Progenitor cell of endocrine pancreas (in vitro differentiated cells): ENCODE data around the gene CHAD. TPM values are rescaled to one million over a fixed set of nuclear protein-coding genes. Genes with fewer than 3 reads are reported as not detected.

ENCODE experiments used
- DNase-seq: peaks from one replicate; pipeline ENCODE4 v3.0.0; 2021; ENCODE audit warnings: low spot score; ENCODE audit not compliant: unreplicated experiment
- H3K27ac Mint-ChIP-seq: 2 replicates; pipeline ENCODE4 v1.8.0; 2021; ENCODE audit warnings: mild to moderate bottlenecking, moderate library complexity, mixed read lengths
- H3K27me3 Mint-ChIP-seq: 2 replicates; pipeline ENCODE4 v1.8.0; 2021; ENCODE audit warnings: mixed read lengths
- H3K36me3 Mint-ChIP-seq: 2 replicates; pipeline ENCODE4 v1.8.0; 2022; ENCODE audit warnings: mixed read lengths; ENCODE audit not compliant: insufficient read depth
- H3K4me1 Mint-ChIP-seq: 2 replicates; pipeline ENCODE4 v1.8.0; 2021; ENCODE audit warnings: low read depth, mixed read lengths
- H3K4me3 Mint-ChIP-seq: 2 replicates; pipeline ENCODE4 v1.8.0; 2021; ENCODE audit warnings: low read depth, mild to moderate bottlenecking, moderate library complexity, mixed read lengths
- H3K9me3 Mint-ChIP-seq: 2 replicates; pipeline ENCODE4 v1.8.0; 2021; ENCODE audit warnings: low read depth, mixed read lengths
- total RNA-seq: library from RNA; stranded (reverse); gene quantifications from 2 replicates; pipeline ENCODE4 v1.2.1, GENCODE V29; 2021
- TF ChIP-seq, protein P1 (sequence below): fragments of 200-600 bp; sonication (generic); IDR thresholded peaks from one replicate; pipeline ENCODE4 v1.5.0; 2021; ENCODE audit warnings: antibody characterized with exemption, mild to moderate bottlenecking; ENCODE audit not compliant: unreplicated experiment

Gene CHAD
- total RNA-seq, 1 donor from 2014 or later, result not detected

DNA sequence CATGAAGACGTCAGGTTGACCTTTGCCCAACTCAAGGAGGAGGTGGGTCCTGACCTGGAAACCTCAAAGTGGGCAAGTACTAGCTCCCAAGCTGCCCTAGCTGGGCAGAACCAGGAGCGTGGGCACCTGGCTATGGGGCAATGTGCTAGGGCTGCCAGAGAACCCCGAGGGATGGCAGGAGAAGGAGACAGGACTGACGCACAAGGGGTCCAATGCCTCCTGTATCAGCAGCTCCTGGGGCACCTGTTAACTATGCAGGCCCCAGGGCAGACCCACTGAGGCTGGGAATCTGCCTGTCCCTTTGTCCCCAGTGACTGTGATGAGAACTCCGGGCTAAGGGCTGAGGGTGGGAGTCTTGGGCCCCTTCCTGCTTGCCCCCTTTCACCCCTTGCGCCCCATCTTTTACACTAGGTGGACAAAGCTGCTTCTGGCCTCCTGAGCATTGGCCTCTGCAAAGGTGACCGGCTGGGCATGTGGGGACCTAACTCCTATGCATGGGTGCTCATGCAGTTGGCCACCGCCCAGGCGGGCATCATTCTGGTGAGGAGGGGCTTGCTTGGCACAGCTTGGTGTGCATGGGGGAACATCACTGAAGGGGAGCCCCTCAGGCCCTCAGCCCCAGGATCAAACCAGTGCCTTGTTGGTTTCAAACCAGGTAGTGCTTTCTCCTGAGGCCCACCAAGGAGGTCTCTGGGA, 7.7 kb downstream of the CHAD start:
- Mint-ChIP-seq H3K36me3 (peaks cover 7% of the 10 kb centered on the region), H3K4me3 (no peak overlapping the region), H3K4me1 (peaks cover 6% of the 10 kb centered on the region), H3K27ac (no peak overlapping the region), H3K27me3 (no peaks in the 10 kb centered on the region), H3K9me3 (no peaks in the 10 kb centered on the region)
- TF ChIP-seq, protein P1, sequence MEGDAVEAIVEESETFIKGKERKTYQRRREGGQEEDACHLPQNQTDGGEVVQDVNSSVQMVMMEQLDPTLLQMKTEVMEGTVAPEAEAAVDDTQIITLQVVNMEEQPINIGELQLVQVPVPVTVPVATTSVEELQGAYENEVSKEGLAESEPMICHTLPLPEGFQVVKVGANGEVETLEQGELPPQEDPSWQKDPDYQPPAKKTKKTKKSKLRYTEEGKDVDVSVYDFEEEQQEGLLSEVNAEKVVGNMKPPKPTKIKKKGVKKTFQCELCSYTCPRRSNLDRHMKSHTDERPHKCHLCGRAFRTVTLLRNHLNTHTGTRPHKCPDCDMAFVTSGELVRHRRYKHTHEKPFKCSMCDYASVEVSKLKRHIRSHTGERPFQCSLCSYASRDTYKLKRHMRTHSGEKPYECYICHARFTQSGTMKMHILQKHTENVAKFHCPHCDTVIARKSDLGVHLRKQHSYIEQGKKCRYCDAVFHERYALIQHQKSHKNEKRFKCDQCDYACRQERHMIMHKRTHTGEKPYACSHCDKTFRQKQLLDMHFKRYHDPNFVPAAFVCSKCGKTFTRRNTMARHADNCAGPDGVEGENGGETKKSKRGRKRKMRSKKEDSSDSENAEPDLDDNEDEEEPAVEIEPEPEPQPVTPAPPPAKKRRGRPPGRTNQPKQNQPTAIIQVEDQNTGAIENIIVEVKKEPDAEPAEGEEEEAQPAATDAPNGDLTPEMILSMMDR, result no peak
- DNase-seq, result no peak

DNA sequence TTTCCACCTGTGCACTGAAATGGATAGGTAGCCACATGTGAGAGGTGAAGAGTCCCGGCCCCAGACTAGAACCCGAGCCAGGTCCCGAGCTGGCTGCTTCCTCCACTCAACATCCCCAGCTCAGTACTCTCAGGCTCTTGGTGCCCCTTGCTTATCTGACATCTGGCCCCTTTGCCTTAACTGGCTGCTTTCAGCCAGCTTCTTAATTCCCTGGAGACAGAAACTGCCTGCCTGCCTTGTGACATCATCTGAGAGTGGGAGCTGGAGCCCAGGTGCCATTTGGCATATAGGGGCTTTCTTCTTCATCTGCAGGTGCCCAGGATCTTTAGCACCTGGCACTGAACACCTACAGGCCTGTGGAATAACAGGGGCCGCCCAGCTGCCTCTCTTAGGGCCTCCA, 8.9 kb downstream of the CHAD start:
- H3K27ac Mint-ChIP-seq, result no peak overlapping the region
- H3K4me3 Mint-ChIP-seq, result no peak overlapping the region

DNA sequence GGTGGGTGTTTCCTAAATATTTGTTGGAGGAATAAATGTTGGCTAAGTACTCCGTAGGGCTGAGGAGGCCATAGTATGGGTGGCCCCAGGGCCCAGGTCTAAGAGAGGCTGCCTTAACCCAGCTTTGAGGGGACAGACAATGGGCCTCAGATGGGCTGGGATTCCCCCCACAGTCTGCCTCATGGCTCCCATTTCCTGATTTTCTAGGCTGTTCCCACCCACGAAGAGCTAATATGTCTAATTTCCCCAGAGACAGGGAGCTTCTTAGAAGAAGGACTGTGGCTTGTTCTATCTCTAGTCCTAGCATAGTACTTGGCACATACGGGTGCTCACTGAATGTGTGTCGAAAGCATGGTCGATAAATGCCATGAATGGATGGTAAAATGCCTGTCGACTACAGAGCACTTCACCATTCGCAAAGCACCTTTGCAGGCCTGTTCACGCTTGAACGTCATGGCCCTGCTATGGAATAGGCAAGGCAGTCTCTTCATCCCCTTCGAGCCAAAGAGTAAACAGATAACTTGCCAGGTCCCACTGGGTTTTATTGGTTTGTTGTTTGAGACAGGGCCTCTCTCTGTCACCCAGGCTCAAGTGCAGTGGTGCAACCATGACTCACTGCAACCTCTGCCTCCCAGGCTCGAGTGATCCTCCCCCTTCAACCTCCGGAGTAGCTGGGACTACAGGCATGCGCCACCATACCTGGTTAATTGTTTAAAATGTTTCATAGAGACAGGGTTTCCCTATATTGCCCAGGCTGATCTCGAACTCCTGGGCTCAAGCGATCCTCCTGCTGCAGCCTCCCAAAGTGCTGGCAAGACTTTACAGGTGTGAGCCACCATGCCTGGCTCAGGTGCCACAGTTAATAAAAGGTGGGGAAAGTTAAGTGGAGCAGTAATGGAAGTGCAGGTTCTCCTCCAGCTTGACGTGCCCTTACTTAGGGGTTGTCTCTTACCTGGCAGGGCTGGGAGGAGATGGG, 9.7 kb downstream of the CHAD start:
- Mint-ChIP-seq H3K27me3 (no peaks in the 10 kb centered on the region), H3K27ac (peak overlapping the region; percentile 38)
- TF ChIP-seq, protein P1, result no peak

More for the DNA sequence above, 8.9 kb downstream of the CHAD start:
- no peak for DNase-seq
- no peaks in the 10 kb centered on the region for H3K9me3 Mint-ChIP-seq
- H3K36me3 Mint-ChIP-seq, result peaks cover 8% of the 10 kb centered on the region
- TF ChIP-seq, protein P1, result no peak
- peaks cover 6% of the 10 kb centered on the region for H3K4me1 Mint-ChIP-seq
- H3K27me3 Mint-ChIP-seq, result no peaks in the 10 kb centered on the region

GRCh38 chr17:50458270-50458669, 10.4 kb downstream of the CHAD start:
- peak overlapping the region; percentile 38 for H3K27ac Mint-ChIP-seq
- no peaks in the 10 kb centered on the region for H3K9me3 Mint-ChIP-seq
- TF ChIP-seq, protein P1, result no peak
- no peaks in the 10 kb centered on the region for H3K27me3 Mint-ChIP-seq
- no peak for DNase-seq
- H3K36me3 Mint-ChIP-seq, result peaks cover 8% of the 10 kb centered on the region
- no peak overlapping the region for H3K4me3 Mint-ChIP-seq
- H3K4me1 Mint-ChIP-seq, result peaks cover 6% of the 10 kb centered on the region

More for the DNA sequence above, 9.7 kb downstream of the CHAD start:
- H3K4me1 Mint-ChIP-seq, result peaks cover 6% of the 10 kb centered on the region
- no peak for DNase-seq
- H3K9me3 Mint-ChIP-seq, result no peaks in the 10 kb centered on the region
- no peak overlapping the region for H3K4me3 Mint-ChIP-seq
- peaks cover 8% of the 10 kb centered on the region for H3K36me3 Mint-ChIP-seq

DNA sequence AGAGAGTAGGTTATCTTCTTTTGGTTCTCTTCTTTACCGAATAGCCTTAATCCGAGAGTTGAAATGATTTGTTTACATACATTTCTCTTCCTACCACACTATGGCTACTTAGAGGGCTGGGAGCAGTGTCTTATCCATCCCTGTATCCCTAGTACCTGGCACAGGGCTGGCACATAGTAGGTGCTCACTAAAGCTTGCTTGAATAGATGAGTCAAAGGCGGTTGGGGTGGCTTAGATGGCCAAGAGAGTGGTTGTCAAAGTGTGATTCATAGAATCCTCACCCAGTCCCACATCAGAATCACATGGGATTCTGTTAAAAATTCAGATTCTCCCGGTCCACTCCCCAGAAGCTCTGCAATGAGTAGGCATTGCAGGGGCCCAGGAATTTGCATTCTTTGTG, 11.1 kb downstream of the CHAD start:
- Mint-ChIP-seq H3K27ac (no peak overlapping the region), H3K27me3 (no peaks in the 10 kb centered on the region), H3K9me3 (no peaks in the 10 kb centered on the region), H3K4me3 (no peak overlapping the region), H3K36me3 (peaks cover 6% of the 10 kb centered on the region), H3K4me1 (peaks cover 6% of the 10 kb centered on the region)
- TF ChIP-seq, protein P1, result no peak
- no peak for DNase-seq
